OCI-LY7 (cell line): ENCODE measurements around the gene PHB1.

Experiments
- EZH2phosphoT487 ChIP-seq: fragments of 200-600 bp; sonication (generic); IDR thresholded peaks from 2 replicates; pipeline ENCODE4 v1.6.1; 2018; ENCODE audit warnings: low read depth, borderline replicate concordance, mild to moderate bottlenecking, mixed run types, antibody characterized with exemption, low read length, moderate library complexity, mixed read lengths
- TF ChIP-seq, protein P1 (sequence below): fragments of 200-600 bp; sonication (generic); conservative IDR thresholded peaks from 2 replicates; pipeline ENCODE4 v1.5.1; 2014; ENCODE audit warnings: mild to moderate bottlenecking, antibody characterized with exemption, low read length, moderate library complexity, mixed read lengths

DNA sequence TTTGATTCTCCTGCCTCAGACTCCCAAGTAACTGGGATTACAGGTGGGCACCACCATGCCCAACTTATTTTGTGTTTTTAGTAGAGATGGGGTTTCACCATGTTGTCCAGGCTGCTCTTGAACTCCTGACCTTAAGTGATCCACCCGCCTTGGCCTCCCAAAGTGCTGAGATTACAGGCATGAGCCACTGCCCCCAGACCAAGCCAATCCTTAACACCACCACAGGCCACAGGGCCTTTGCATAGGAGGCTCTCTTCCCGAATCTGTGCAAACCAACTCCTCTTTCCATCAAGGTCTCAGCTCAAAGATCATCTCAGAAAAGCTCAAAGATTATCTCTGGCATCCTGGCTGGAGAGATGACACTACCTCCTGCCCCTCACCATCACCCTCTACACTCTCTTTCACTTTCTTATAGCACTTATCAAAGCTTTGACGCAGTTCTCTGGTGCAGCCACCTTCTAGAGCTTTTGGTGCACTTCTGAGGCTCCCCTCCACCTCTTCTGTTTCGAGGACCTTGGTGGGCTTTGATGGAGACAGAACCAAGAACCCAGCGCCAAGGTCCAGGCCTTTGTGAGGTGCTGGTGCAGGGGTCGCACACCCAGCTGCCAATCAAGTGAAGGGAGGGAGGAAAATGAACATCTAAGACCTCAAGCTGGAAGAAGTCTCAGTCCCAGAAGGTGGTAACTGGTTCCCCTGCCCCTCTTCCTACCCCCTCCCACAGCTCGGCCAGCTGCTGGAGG, 23.2 kb upstream of the PHB1 start:
- TF ChIP-seq, protein P1, sequence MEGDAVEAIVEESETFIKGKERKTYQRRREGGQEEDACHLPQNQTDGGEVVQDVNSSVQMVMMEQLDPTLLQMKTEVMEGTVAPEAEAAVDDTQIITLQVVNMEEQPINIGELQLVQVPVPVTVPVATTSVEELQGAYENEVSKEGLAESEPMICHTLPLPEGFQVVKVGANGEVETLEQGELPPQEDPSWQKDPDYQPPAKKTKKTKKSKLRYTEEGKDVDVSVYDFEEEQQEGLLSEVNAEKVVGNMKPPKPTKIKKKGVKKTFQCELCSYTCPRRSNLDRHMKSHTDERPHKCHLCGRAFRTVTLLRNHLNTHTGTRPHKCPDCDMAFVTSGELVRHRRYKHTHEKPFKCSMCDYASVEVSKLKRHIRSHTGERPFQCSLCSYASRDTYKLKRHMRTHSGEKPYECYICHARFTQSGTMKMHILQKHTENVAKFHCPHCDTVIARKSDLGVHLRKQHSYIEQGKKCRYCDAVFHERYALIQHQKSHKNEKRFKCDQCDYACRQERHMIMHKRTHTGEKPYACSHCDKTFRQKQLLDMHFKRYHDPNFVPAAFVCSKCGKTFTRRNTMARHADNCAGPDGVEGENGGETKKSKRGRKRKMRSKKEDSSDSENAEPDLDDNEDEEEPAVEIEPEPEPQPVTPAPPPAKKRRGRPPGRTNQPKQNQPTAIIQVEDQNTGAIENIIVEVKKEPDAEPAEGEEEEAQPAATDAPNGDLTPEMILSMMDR: no peak
- TF ChIP-seq EZH2phosphoT487: no peak
